Measurements from ENCODE around the gene THRSP. TPM values are rescaled to one million over a fixed set of nuclear protein-coding genes. Genes with fewer than 3 reads are reported as not detected.

The THRSP gene
- total RNA-seq, 1 donor from 2014 or later: not detected

DNA sequence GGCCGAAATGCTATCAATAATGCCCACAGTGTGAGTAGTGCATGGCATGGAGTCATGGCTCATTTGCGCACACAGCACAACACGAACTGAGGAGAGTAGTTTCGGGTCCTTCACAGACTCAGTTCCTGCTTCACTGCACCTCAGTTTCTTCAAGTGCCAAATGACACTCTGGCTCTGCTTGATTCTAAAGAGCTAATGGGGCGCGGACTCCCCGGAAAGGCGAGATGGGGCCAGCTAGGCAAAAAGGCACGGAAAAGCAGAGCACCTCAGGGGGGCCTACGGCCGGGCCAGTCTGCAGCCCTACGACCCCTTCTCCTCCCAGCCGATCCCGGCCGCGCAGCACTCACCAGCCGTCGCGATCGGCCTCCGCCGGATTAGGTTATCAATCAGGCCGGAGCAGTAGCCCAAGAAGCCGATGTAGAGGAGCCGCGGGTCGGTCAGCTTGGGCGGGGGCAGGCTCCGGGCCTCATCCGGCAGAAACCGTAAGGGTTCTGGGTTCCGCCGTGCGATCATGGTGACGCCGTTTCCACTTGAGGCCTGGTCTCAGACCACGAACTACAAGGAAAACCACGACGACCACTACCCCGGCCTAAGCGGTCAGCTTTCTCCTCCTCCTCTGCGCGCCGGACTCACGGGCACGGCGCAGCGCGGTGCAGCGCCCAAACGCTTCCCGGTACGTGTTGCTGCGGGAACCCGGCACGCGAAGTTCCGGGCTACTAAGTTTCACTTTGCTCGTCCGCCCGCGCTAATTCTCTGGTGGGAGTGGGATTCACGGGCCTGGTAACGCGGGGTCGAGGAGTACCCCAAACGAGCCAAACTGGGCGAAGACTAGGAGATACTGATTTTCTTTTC, 15.8 kb downstream of the THRSP start, which contains the start of gene NDUFC2:
TSS of gene NDUFC2 (minus strand) at position 631 of the 852 bp plus-strand sequence. CDS start at position 513, 118 bp downstream.
- TF ChIP-seq POLR2AphosphoS5 (IDR thresholded peaks at IDR 0.05; ENCODE audit: insufficient read depth in 1 of 2, low read depth in 1 of 2) (peak; percentile 77 to 83), POLR2A (IDR thresholded peaks at IDR 0.05) (peak in 1 of 2 donors; percentile 40)
- TF ChIP-seq, protein P1, sequence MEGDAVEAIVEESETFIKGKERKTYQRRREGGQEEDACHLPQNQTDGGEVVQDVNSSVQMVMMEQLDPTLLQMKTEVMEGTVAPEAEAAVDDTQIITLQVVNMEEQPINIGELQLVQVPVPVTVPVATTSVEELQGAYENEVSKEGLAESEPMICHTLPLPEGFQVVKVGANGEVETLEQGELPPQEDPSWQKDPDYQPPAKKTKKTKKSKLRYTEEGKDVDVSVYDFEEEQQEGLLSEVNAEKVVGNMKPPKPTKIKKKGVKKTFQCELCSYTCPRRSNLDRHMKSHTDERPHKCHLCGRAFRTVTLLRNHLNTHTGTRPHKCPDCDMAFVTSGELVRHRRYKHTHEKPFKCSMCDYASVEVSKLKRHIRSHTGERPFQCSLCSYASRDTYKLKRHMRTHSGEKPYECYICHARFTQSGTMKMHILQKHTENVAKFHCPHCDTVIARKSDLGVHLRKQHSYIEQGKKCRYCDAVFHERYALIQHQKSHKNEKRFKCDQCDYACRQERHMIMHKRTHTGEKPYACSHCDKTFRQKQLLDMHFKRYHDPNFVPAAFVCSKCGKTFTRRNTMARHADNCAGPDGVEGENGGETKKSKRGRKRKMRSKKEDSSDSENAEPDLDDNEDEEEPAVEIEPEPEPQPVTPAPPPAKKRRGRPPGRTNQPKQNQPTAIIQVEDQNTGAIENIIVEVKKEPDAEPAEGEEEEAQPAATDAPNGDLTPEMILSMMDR (IDR thresholded peaks at IDR 0.05): no peak
- Histone ChIP-seq H3K36me3 (no peaks in the 10 kb centered on the region), H3K27me3 (no peaks in the 10 kb centered on the region), H3K27ac (peak within 1 kb of the TSS; percentile 87), H3K4me1 (peaks cover 50% of the 10 kb centered on the region), H3K9me3 (no peaks in the 10 kb centered on the region), H3K4me3 (peak within 1 kb of the TSS; percentile 58 to 76)
- intact Hi-C loops (cut with DNase I): no loop called here
- DNase-seq (ENCODE audit: extremely low spot score in 2 of 2): no peak

DNA sequence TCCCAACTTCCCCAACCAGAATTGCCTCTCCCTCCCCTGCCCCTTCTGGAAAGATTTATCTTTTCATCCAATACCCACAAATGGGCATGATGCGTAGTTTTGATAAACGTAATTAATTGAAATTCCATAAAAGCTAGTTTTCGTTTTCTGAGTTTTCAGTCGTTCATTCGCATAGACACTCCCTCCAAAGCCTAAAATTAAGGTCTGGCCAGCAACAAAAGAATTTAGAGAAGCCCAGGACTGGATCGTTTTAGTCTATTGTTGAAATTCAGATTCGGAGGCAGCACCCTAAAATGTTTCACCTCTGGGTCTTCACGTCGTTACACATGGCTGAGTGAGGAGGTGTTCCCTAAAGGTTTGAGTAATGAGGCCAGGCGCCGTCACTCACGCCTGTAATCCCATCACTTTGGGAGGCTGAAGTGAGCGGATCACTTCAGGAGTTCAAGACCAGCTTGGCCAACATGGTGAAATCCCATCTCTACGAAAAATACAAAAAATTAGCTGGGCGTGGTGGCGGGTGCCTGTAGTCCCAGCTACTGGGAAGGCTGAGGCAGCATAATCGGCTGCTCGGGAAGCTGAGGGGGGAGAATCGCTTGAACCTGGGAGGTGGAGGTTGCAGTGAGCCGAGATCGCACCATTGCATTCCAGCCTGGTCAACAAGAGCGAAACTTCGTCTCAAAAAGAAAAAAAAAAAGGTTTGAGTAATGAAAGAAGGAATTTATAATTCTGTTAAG, 16.6 kb downstream of the THRSP start:
- Histone ChIP-seq H3K27ac (peak overlapping the region; percentile 87), H3K27me3 (no peaks in the 10 kb centered on the region), H3K36me3 (no peaks in the 10 kb centered on the region), H3K4me3 (peak overlapping the region; percentile 58 to 76), H3K9me3 (no peaks in the 10 kb centered on the region), H3K4me1 (peaks cover 43% of the 10 kb centered on the region)
- no peak for DNase-seq (ENCODE audit: extremely low spot score in 2 of 2)
- TF ChIP-seq, protein P1 (IDR thresholded peaks at IDR 0.05): no peak
- no peak for TF ChIP-seq POLR2AphosphoS5 (IDR thresholded peaks at IDR 0.05; ENCODE audit: insufficient read depth in 1 of 2, low read depth in 1 of 2)
- TF ChIP-seq POLR2A (IDR thresholded peaks at IDR 0.05): no peak
- intact Hi-C loops (cut with DNase I): no loop called here

DNA sequence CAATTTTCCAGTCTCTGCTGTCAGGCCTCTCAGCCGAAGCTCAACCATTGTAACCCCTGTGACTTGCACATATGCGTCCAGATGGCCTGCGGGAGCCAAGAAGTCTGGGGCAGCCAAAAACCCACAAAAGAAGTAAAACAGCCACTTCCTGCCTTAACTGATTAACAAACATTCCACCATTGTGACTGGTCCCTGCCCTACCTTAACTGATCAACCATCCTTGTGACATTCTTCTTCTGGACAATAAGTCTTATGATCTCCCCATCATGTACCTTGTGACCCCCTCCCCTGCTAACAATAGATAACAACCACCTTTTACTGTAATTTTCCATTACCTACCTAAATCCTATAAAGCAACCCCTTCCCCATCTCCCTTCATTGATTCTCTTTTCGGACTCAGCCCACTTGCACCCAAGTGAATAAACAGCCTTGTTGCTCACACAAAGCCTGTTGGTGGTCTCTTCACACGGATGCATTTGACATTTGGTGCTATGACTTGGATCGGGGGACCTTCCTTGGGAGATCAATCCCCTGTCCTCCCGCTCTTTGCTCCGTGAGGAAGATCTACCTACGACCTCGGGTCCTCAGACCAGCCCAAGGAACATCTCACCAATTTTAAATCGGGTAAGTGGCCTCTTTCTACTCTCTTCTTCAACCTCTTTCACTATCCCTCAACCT, 17.3 kb downstream of the THRSP start:
- H3K36me3 ChIP-seq: no peaks in the 10 kb centered on the region
- H3K27me3 ChIP-seq: no peaks in the 10 kb centered on the region
- intact Hi-C loops (cut with DNase I): no loop called here
- peaks cover 37% of the 10 kb centered on the region for H3K4me1 ChIP-seq
- peak overlapping the region; percentile 87 for H3K27ac ChIP-seq
- no peak for DNase-seq (ENCODE audit: extremely low spot score in 2 of 2)
- H3K9me3 ChIP-seq: no peaks in the 10 kb centered on the region
- no peak overlapping the region for H3K4me3 ChIP-seq
- TF ChIP-seq POLR2A (IDR thresholded peaks at IDR 0.05) (no peak), POLR2AphosphoS5 (IDR thresholded peaks at IDR 0.05; ENCODE audit: insufficient read depth in 1 of 2, low read depth in 1 of 2) (no peak)
- TF ChIP-seq, protein P1 (IDR thresholded peaks at IDR 0.05): no peak

DNA sequence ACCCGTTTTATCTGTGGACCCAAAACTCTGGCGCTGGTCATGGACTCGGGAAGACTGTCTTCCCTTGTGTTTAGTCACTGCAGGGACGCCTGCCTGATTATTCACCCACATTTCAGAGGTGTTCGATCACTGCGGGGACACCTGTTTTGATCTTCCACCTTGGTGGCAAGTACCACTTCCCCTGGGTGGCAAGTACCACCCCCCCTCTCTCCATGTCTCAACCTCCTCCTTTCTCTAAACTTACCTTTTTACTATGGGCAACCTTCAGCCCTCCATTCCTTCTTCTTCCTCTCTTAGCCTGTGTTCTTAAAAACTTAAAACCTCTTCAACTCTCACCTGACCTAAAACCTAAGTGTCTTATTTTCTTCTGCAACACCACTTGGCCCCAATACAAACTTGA, 17.9 kb downstream of the THRSP start:
- Histone ChIP-seq H3K4me3 (no peak overlapping the region), H3K27ac (no peak overlapping the region), H3K27me3 (no peaks in the 10 kb centered on the region), H3K4me1 (peaks cover 31% of the 10 kb centered on the region), H3K36me3 (no peaks in the 10 kb centered on the region), H3K9me3 (no peaks in the 10 kb centered on the region)
- TF ChIP-seq, protein P1 (IDR thresholded peaks at IDR 0.05): no peak
- TF ChIP-seq POLR2A (IDR thresholded peaks at IDR 0.05) (no peak), POLR2AphosphoS5 (IDR thresholded peaks at IDR 0.05; ENCODE audit: insufficient read depth in 1 of 2, low read depth in 1 of 2) (no peak)
- no peak for DNase-seq (ENCODE audit: extremely low spot score in 2 of 2)
- intact Hi-C loops (cut with DNase I): no loop called here

Measured in vagina (tissue), 2 donors.